Activated naive CD4-positive, alpha-beta T cell treated with anti-CD3 and anti-CD28 coated beads for 36 hours (primary cell): Measurements from ENCODE around the gene ATP1B2. TPM values are rescaled to one million over a fixed set of nuclear protein-coding genes. Genes with fewer than 3 reads are reported as not detected.
A peak's percentile ranks its signal among the peaks of the same experiment; 100 is the strongest.

Source experiments
- CTCF ChIA-PET: fragments of 350-600 bp; sonication (Branson Sonifier 250); formaldehyde crosslinking; loops from one replicate; lab custom pipeline; 2021; ENCODE audit warnings: antibody characterized with exemption; lab: Charles Lee
- DNase-seq: peaks from one replicate; pipeline ENCODE4 v3.0.0-alpha.2; 2020
- H3K27ac Mint-ChIP-seq: one replicate; pipeline ENCODE4 v1.8.0; 2021; ENCODE audit warnings: mild to moderate bottlenecking, mixed read lengths
- H3K27me3 Mint-ChIP-seq: one replicate; pipeline ENCODE4 v1.8.0; 2021; ENCODE audit warnings: low read depth, mixed read lengths
- H3K36me3 Mint-ChIP-seq: one replicate; pipeline ENCODE4 v1.8.0; 2021; ENCODE audit warnings: low read depth, mixed read lengths
- H3K4me1 Mint-ChIP-seq: one replicate; pipeline ENCODE4 v1.8.0; 2021; ENCODE audit warnings: low read depth, mixed read lengths
- H3K4me3 Mint-ChIP-seq: one replicate; pipeline ENCODE4 v1.8.0; 2021; ENCODE audit warnings: mild to moderate bottlenecking, moderate library complexity, mixed read lengths
- H3K9me3 Mint-ChIP-seq: one replicate; pipeline ENCODE4 v1.8.0; 2021; ENCODE audit warnings: mixed read lengths
- intact Hi-C: fragments of 100-400 bp; cut with micrococcal nuclease; formaldehyde crosslinking; loops from one replicate; pipeline ENCODE4 v1.15.1; 2023
- total RNA-seq, 2 experiments: library from RNA; stranded (reverse); gene quantifications; one replicate each; pipeline ENCODE4 v1.2.3, GENCODE V29; 2021

ATP1B2 gene
- total RNA-seq, result under 1 TPM; 0.14 to 0.30 TPM

GRCh38 chr17:7650509-7651096, at the start of gene ATP1B2:
TSS of gene ATP1B2 (plus strand) at chr17:7650926. CDS start at chr17:7651519, 593 bp downstream.
- Mint-ChIP-seq H3K36me3 (no peaks in the 10 kb centered on the region), H3K27me3 (peaks cover 22% of the 10 kb centered on the region), H3K4me1 (peaks cover 18% of the 10 kb centered on the region), H3K27ac (no peak within 1 kb of the TSS), H3K4me3 (peak within 1 kb of the TSS; percentile 62), H3K9me3 (no peaks in the 10 kb centered on the region)
- CTCF ChIA-PET, result interaction anchor here (2.4 to 2.9 kb wide), 2 partner anchors 19 to 37 kb away, joined by 12 to 20 read pairs; partner anchors contain the start of genes SHBG, TP53 and WRAP53
- DNase-seq, result peak; percentile 78
- intact Hi-C loops, result loop anchor here (1.0 to 5.0 kb wide), 2 partner anchors 35 to 67 kb away; partner anchors contain the start of gene DNAH2

- CTCF ChIA-PET, result no interaction called here
- Mint-ChIP-seq H3K27ac (no peak overlapping the region), H3K4me3 (no peak overlapping the region), H3K27me3 (no peaks in the 10 kb centered on the region), H3K4me1 (peaks cover 16% of the 10 kb centered on the region), H3K36me3 (peaks cover 20% of the 10 kb centered on the region), H3K9me3 (no peaks in the 10 kb centered on the region)
- no peak for DNase-seq
- intact Hi-C loops, result no loop called here
Measured at GRCh38 chr17:7606280-7606679, 44.4 kb upstream of the ATP1B2 start.

GRCh38 chr17:7610641-7611040, 40.1 kb upstream of the ATP1B2 start:
- no peak for DNase-seq
- CTCF ChIA-PET, result interaction anchor here (0.7 kb wide), 1 partner anchor 57 kb away, joined by 4 read pairs; no protein-coding TSS in a partner anchor
- H3K27me3 Mint-ChIP-seq, result no peaks in the 10 kb centered on the region
- H3K27ac Mint-ChIP-seq, result no peak overlapping the region
- H3K36me3 Mint-ChIP-seq, result peaks cover 4% of the 10 kb centered on the region
- H3K4me1 Mint-ChIP-seq, result peaks cover 39% of the 10 kb centered on the region
- H3K4me3 Mint-ChIP-seq, result no peak overlapping the region
- intact Hi-C loops, result loop anchor here (10.0 kb wide), 1 partner anchor 544 kb away; the partner anchor contains the start of gene PER1
- H3K9me3 Mint-ChIP-seq, result no peaks in the 10 kb centered on the region

GRCh38 chr17:7611635-7612293, 39.0 kb upstream of the ATP1B2 start:
- H3K4me1 Mint-ChIP-seq, result peaks cover 36% of the 10 kb centered on the region
- peaks cover 2% of the 10 kb centered on the region for H3K36me3 Mint-ChIP-seq
- H3K27me3 Mint-ChIP-seq, result no peaks in the 10 kb centered on the region
- CTCF ChIA-PET, result interaction anchor here (0.6 to 1.1 kb wide), 3 partner anchors 23 to 219 kb away, joined by 3 to 5 read pairs (median 3); no protein-coding TSS in a partner anchor
- intact Hi-C loops, result loop anchor here (10.0 kb wide), 1 partner anchor 543 kb away; the partner anchor contains the start of gene PER1
- H3K4me3 Mint-ChIP-seq, result no peak overlapping the region
- no peak for DNase-seq
- H3K9me3 Mint-ChIP-seq, result no peaks in the 10 kb centered on the region
- no peak overlapping the region for H3K27ac Mint-ChIP-seq

- no peak for DNase-seq
- CTCF ChIA-PET, result interaction anchor here (1.1 to 1.2 kb wide), 2 partner anchors 23 to 76 kb away, joined by 3 to 7 read pairs; partner anchors contain the start of genes TP53 and WRAP53
- intact Hi-C loops, result loop anchor here (10.0 kb wide), 1 partner anchor 543 kb away; the partner anchor contains the start of gene PER1
- Mint-ChIP-seq H3K4me1 (peaks cover 36% of the 10 kb centered on the region), H3K9me3 (no peaks in the 10 kb centered on the region), H3K27ac (no peak overlapping the region), H3K36me3 (peaks cover 2% of the 10 kb centered on the region), H3K27me3 (no peaks in the 10 kb centered on the region), H3K4me3 (no peak overlapping the region)
Measured at GRCh38 chr17:7612294-7612640, 38.5 kb upstream of the ATP1B2 start.

- H3K4me3 Mint-ChIP-seq, result peak overlapping the region; percentile 74
- H3K4me1 Mint-ChIP-seq, result peaks cover 36% of the 10 kb centered on the region
- H3K27ac Mint-ChIP-seq, result peak overlapping the region; percentile 75
- CTCF ChIA-PET, result interaction anchor here (0.7 to 2.7 kb wide), 9 partner anchors 13 to 91 kb away, joined by 3 to 9 read pairs (median 7); partner anchors contain the start of genes MPDU1, SAT2, SHBG and SOX15
- no peaks in the 10 kb centered on the region for H3K27me3 Mint-ChIP-seq
- H3K36me3 Mint-ChIP-seq, result peaks cover 2% of the 10 kb centered on the region
- no peaks in the 10 kb centered on the region for H3K9me3 Mint-ChIP-seq
- intact Hi-C loops, result loop anchor here (1.0 to 10.0 kb wide), 3 partner anchors 53 to 541 kb away; partner anchors contain the start of genes PER1 and SENP3
- DNase-seq, result no peak
Measured at GRCh38 chr17:7613769-7614424, 36.8 kb upstream of the ATP1B2 start.

- CTCF ChIA-PET, result interaction anchor here (0.6 to 2.7 kb wide), 10 partner anchors 13 to 259 kb away, joined by 3 to 9 read pairs (median 5); partner anchors contain the start of genes MPDU1, SAT2, SHBG and SOX15
- Mint-ChIP-seq H3K4me1 (peaks cover 32% of the 10 kb centered on the region), H3K27ac (peak within 1 kb of the TSS; percentile 84), H3K36me3 (peaks cover 2% of the 10 kb centered on the region), H3K27me3 (no peaks in the 10 kb centered on the region), H3K9me3 (no peaks in the 10 kb centered on the region), H3K4me3 (peak within 1 kb of the TSS; percentile 83)
- DNase-seq, result peak; percentile 100
- intact Hi-C loops, result loop anchor here (1.0 to 10.0 kb wide), 15 partner anchors 13 to 540 kb away; partner anchors contain the start of genes ATP1B2, CD68, EIF5A and MPDU1
Measured at GRCh38 chr17:7614425-7615264, 36.1 kb upstream of the ATP1B2 start, which contains the start of gene FXR2. TSS of gene FXR2 (minus strand) at chr17:7614897. CDS start at chr17:7614532, 365 bp downstream.

GRCh38 chr17:7615265-7615747, 35.4 kb upstream of the ATP1B2 start:
- H3K27me3 Mint-ChIP-seq, result no peaks in the 10 kb centered on the region
- intact Hi-C loops, result loop anchor here (1.0 to 10.0 kb wide), 14 partner anchors 12 to 539 kb away; partner anchors contain the start of genes ATP1B2, CD68, EIF5A and MPDU1
- H3K9me3 Mint-ChIP-seq, result no peaks in the 10 kb centered on the region
- no peak for DNase-seq
- peak overlapping the region; percentile 83 for H3K4me3 Mint-ChIP-seq
- peaks cover 2% of the 10 kb centered on the region for H3K36me3 Mint-ChIP-seq
- CTCF ChIA-PET, result interaction anchor here (0.6 to 2.7 kb wide), 9 partner anchors 12 to 260 kb away, joined by 3 to 9 read pairs (median 7); partner anchors contain the start of genes MPDU1, SAT2, SOX15 and WRAP53
- H3K27ac Mint-ChIP-seq, result peak overlapping the region; percentile 84
- H3K4me1 Mint-ChIP-seq, result peaks cover 30% of the 10 kb centered on the region

- CTCF ChIA-PET, result interaction anchor here (2.1 kb wide), 1 partner anchor 69 kb away, joined by 6 read pairs; the partner anchor contains the start of genes TP53 and WRAP53
- Mint-ChIP-seq H3K4me1 (peaks cover 2% of the 10 kb centered on the region), H3K27ac (no peak overlapping the region), H3K9me3 (no peaks in the 10 kb centered on the region), H3K36me3 (no peaks in the 10 kb centered on the region), H3K27me3 (no peaks in the 10 kb centered on the region), H3K4me3 (no peak overlapping the region)
- intact Hi-C loops, result loop anchor here (5.0 to 10.0 kb wide), 2 partner anchors 224 to 536 kb away; partner anchors contain the start of gene PER1
- no peak for DNase-seq
Measured at GRCh38 chr17:7618608-7619007, 32.1 kb upstream of the ATP1B2 start.

- intact Hi-C loops, result no loop called here
- H3K36me3 Mint-ChIP-seq, result no peaks in the 10 kb centered on the region
Measured at GRCh38 chr17:7620835-7621234, 29.9 kb upstream of the ATP1B2 start.

GRCh38 chr17:7623661-7624060, 27.1 kb upstream of the ATP1B2 start:
- H3K36me3 Mint-ChIP-seq, result peaks cover 1% of the 10 kb centered on the region
- DNase-seq, result no peak
- intact Hi-C loops, result no loop called here
- H3K4me3 Mint-ChIP-seq, result no peak overlapping the region
- CTCF ChIA-PET, result no interaction called here
- no peak overlapping the region for H3K27ac Mint-ChIP-seq
- peaks cover 7% of the 10 kb centered on the region for H3K4me1 Mint-ChIP-seq
- no peaks in the 10 kb centered on the region for H3K27me3 Mint-ChIP-seq
- H3K9me3 Mint-ChIP-seq, result no peaks in the 10 kb centered on the region

More at GRCh38 chr17:7620835-7621234, 29.9 kb upstream of the ATP1B2 start:
- Mint-ChIP-seq H3K4me1 (no peaks in the 10 kb centered on the region), H3K27ac (no peak overlapping the region), H3K4me3 (no peak overlapping the region), H3K9me3 (no peaks in the 10 kb centered on the region), H3K27me3 (no peaks in the 10 kb centered on the region)
- no peak for DNase-seq
- CTCF ChIA-PET, result interaction anchor here (0.7 to 1.5 kb wide), 3 partner anchors 10 to 322 kb away, joined by 3 to 4 read pairs (median 3); partner anchors contain the start of gene SHBG
